HG03575 (cell line): Measurements from ENCODE around the gene ADRA2A.

Source experiments
- ATAC-seq: cut with Tn5 transposase; IDR thresholded peaks from one replicate; pipeline ENCODE4 v1.9.1; 2021; ENCODE audit not compliant: unreplicated experiment, insufficient number of reproducible peaks, low FRiP score; ENCODE audit errors: extremely low read depth

ADRA2A gene

DNA sequence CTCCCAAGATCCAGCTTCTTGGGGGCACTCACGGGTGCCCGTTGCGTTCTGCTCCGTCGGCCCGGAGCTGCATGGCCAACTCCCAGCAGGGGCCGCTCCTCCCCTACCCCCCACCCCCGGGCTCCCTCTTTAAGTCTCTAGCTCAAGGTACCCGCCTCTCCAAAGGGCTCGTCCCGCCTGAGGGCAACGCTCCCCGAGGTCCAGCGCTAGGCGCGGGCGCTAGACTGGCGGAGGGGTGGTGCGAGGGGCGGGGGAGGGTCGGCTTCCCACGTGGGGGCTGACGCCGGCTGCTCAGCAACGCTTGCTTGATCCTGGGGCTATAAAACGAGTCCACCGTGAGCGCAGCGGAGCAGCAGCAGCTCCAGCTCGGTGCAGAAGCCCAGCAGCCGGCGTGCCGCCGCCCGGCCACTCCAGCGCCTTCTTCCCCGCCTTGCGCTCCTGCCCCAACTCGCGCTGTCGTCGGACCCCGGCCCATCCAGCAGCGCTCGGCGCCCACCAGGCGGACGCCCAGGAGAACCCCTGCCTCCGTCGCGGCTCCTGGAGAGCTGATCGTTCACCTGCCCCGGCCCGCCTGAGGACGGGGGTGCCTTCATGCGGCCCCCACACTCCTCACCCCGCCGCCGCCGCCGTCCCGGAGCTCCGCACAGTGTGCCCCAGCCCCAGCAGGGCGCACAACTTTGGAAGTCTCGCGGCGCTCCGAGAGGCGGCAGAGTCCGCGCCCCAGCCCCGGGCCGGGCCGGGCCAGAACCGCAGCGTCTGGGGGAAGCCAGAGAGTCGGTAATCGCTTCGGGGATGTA is at the start of gene ADRA2A:
Gene ADRA2A, plus strand, starts transcription at position 348 of the 797 bp plus-strand sequence. CDS start 968 bp downstream, outside the sequence.
- no peak for ATAC-seq

DNA sequence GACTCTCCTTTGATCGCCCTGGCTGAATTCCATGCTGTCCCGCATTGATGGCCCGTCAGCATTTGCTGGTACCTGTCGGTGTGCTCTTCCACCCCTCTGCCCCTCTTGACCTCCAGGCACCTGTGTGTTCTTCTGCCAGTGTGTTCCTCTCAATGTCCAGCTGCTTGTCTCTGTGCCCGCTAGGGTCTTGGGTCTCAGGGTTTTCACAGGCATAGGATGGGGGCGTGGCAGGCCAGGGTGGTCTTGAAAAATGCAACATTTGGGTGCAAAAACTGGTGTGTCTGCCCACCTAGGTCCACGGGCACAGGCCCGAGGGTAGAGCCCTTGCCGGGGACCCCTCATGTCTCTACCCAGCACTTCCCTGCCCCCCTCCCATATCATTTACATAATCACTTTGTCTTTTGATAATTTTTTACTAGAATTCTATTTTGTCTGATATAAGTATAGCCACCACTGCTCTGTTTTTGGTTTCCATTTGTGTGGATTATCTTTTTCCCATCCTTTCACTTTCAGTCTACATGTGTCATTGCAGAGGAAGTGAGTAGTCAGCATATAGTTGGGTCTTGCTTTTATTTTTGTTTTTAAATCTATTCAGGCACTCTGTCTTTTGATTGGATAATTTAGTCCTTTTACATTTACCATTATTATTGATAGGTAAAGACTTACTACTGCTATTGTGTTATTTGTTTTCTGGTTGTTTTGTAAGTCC is 46.6 kb upstream of the ADRA2A start:
- ATAC-seq = no peak

DNA sequence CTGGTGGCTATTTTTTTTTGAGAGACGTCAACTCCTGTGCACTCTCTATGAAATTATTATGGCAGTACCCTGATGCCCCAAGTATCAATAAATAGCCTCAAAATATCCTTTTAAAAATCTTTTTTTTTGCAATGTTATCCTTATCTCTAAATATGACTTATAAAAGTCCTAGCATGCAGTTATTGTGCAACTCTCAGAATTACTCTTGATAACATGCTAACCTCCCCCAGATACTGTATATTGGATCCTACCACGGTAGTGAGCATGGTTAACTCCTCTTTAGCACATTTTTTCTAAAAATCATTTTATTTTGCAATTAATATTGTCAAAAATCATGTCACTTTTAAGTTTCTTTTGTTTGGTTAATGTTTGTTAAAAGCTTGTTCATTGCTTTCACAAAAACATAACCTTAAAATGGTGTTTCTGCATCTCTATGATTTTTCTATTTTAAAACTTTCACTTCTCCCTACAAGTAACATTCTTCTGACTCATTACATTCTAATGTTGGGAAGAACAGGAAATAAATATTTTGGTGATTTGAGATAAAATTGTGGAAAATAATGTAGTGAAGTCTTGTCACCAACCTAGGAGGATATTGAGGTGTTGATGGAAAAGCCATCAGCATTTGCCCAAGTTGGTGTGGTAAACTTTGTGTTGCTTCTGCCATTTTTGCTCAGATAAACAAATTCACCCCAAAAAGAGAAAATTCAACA is 42.1 kb upstream of the ADRA2A start:
- ATAC-seq = no peak

DNA sequence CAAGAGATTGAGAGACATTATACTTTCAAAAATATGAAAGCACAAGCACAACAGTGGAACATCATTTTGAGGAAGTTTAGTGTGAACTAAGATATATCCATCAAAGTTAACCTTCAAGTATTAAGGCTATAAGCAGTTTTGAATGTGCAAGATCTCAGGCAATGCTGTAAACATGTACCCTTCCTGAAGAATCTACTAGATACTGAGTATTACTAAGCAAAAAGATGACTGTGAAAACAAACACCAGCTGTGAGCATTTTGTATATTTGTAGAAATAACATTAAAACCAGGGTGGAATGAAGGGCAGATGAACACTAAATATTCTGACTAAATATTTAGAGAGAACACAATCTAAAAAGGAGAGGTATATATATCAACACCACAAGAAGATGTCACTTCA is 41.3 kb upstream of the ADRA2A start:
- ATAC-seq = no peak

DNA sequence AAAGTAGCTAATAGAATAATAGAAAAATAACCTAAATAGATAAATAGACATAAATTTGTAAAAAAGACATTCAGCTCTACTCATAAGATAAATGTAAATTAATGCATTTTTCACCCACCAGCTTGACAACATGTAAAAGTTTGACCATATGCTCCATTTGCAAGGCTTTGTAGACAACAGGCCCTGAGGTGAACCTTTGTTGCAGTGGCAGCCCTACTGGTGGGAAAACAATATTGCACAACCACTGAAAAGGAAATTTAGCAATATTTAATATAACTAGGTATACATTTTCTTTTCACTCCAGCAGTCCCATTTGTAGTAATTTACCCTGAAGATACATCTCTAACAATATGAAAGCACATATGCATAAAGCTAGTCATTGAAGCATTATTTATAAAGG is 39.0 kb upstream of the ADRA2A start:
- no peak for ATAC-seq

DNA sequence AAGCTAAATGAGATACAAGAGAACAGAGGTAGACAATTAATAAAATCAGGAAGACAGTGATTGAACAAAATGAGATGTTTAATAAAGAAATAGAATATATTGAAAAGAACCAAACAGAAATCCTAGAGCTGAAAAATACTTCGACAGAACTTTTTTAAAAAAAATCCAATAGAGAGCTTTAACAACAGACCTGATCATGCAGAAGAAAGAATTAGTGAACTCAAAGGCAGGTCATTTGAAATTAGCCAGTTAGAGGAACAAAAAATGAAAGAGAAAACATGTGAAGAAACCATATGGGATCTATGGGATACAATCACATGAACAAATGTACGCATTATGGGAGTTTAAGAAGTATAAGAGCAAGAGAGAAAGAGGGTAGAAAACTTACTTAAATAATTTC is 37.3 kb upstream of the ADRA2A start:
- no peak for ATAC-seq

DNA sequence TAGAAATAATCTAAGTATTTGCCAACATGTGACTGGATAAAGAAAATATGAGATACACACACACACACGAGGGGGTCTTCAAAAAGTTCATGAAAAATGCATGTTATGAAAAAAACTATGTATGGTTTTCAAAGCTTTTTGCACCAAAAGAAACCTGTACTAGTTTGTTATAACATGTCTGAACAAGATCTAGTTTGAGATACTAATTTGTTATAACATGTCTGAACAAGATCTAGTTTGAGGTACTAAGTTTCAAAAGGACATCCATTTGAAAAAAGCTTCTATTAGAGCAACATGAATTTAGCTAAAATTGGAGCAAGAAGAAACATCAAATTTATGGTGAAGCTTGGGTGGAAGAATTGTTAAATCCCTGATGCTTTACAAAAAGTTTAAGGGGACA is 19.8 kb upstream of the ADRA2A start:
- ATAC-seq = no peak

DNA sequence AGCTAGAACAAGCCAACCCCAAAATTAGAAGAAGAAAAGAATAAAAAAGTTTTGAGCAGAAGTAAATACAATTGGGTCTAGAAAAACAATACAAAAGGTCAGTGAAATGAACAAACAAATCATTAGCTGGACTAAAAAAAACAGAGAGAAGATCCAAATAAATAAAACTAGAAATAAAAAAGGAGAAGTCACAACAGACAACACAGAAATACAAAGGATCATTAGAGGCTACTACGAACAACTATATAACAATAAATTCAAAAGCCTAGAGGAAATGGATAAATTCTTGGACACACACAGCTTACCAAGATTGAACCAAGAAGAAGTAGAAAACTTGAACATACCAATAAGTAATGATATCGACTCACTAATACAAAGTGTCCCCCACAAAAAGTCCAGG is 13.4 kb upstream of the ADRA2A start:
- ATAC-seq = no peak

DNA sequence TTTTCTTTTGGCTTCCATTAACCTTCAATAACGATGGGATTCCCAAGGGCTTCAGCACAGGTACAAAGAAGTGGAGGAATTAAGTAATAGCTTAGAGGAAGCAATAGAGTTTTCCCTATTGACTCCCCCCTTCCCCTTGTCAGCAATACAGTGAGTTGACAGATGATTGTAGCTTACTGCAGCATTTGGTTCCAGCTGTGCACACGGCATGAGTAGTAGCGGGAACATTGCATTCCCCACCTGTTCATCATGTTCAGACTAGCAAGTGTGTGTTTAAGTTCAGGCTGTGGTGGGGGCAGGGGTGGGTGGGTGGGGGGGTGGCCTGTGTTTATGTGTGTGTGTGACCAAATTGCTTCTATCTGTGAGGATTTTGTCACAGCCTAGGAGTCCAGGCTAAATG is 4.6 kb upstream of the ADRA2A start:
- no peak for ATAC-seq

DNA sequence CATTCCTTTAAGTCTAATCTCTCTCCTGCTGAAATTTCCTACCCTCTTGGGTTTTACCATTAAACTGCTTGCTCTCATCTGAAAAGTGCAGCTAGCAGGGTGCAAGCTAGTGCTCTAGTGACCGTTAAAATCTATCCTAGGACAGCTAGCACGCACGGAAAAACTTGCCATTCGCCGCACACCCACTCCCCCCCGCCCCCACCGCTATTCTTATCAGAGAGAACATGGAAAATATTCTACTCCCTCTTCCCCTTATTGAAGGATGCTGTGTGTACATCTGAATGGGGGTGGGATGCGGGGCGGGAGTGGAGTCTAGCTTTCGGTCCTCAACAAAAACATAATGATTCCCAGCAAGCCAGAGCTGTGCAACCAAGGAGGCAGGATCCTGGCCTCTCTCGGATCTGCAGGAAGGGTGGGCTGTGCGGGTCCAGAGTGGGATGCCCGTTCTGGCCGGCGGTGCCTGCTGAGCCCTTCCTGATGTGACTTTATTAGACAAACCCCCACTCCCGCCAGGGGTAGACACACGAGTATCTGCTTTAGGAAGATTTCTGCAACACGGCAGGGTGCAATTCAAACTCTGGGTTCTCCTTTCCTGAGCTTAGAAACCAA is 1.1 kb upstream of the ADRA2A start:
- no peak for ATAC-seq

DNA sequence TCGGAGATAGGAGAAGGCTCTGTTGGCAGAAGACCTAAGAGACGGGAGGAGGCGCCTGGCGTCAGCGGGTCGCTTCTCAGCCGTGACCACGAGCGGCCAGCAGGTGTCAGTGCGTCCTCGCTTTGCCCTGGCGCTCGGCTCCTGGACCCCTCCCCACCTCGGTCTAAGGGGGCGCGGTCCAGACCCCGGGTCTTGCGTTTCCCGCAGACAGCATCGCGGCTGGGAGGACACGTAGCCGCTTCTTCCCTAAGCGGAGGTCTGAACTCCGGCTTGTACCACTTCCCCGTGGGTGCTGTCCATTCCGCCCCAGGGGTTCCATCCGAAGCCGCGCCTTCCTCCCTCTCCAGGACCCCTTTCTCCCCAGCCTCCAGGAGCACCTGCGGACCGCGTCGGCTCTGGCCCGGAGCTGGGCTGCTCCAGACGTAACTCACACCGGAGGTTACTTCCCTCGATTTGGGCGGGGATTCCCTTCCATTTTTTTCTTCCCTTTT is 593 bp upstream of the ADRA2A start:
- no peak for ATAC-seq

DNA sequence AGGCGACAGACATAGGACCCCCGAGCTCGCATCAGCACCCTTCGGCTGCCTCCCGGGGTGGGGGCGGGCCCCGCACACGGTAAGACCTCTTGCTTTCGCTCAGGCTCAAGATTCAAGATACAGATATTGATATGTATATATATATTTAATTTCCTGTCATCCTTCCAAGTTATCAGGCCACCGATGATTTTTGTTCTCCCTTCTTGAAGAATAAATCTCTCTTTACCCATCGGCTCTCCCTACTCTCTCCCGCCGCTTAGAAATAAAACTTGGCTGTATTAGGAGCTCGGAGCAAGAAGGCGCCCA is 603 bp downstream of the ADRA2A start:
- ATAC-seq = no peak

DNA sequence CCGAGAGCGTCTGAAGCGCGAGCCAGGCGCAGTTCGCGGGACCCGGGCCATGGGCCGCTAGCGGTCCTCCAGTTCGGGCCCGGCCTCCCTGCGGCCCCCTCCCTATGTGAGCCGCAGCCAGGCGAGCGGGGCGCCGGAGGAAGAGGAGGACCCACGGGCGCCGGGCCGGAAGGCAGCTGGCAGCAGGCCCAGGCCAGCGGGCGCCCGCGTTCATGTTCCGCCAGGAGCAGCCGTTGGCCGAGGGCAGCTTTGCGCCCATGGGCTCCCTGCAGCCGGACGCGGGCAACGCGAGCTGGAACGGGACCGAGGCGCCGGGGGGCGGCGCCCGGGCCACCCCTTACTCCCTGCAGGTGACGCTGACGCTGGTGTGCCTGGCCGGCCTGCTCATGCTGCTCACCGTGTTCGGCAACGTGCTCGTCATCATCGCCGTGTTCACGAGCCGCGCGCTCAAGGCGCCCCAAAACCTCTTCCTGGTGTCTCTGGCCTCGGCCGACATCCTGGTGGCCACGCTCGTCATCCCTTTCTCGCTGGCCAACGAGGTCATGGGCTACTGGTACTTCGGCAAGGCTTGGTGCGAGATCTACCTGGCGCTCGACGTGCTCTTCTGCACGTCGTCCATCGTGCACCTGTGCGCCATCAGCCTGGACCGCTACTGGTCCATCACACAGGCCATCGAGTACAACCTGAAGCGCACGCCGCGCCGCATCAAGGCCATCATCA is 1.1 kb downstream of the ADRA2A start:
- ATAC-seq = no peak

DNA sequence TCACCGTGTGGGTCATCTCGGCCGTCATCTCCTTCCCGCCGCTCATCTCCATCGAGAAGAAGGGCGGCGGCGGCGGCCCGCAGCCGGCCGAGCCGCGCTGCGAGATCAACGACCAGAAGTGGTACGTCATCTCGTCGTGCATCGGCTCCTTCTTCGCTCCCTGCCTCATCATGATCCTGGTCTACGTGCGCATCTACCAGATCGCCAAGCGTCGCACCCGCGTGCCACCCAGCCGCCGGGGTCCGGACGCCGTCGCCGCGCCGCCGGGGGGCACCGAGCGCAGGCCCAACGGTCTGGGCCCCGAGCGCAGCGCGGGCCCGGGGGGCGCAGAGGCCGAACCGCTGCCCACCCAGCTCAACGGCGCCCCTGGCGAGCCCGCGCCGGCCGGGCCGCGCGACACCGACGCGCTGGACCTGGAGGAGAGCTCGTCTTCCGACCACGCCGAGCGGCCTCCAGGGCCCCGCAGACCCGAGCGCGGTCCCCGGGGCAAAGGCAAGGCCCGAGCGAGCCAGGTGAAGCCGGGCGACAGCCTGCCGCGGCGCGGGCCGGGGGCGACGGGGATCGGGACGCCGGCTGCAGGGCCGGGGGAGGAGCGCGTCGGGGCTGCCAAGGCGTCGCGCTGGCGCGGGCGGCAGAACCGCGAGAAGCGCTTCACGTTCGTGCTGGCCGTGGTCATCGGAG is 1.8 kb downstream of the ADRA2A start:
- ATAC-seq = no peak

DNA sequence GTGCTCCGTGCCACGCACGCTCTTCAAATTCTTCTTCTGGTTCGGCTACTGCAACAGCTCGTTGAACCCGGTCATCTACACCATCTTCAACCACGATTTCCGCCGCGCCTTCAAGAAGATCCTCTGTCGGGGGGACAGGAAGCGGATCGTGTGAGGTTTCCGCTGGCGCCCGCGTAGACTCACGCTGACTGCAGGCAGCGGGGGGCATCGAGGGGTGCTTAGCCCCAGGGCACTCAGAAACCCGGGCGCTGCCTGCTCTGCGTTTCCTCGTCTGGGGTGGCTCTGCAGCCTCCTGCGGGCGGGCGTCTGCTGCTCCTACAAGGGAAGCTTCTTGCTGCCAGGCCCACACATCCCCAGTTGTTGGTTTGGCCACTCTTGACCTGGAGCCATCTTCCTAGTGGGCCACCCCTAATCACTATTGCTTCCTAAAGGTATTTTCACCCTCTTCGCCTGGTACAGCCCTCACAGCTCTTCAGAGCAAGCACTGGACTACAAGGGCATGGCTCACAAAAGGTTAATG is 2.5 kb downstream of the ADRA2A start:
- ATAC-seq = no peak

DNA sequence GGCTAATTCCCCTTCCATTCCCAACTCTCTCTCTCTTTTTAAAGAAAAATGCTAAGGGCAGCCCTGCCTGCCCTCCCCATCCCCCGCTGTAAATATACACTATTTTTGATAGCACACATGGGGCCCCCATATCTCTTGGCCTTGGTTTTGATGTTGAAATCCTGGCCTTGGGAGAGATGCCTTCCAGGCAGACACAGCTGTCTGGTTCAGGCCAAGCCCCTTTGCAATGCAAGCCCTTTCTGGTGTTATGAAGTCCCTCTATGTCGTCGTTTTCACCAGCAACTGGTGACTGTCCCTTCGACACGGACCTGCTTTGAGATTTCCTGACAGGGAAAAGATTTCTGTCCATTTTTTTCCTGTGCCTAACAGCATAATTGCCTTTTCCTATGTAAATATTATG is 3.0 kb downstream of the ADRA2A start:
- no peak for ATAC-seq

DNA sequence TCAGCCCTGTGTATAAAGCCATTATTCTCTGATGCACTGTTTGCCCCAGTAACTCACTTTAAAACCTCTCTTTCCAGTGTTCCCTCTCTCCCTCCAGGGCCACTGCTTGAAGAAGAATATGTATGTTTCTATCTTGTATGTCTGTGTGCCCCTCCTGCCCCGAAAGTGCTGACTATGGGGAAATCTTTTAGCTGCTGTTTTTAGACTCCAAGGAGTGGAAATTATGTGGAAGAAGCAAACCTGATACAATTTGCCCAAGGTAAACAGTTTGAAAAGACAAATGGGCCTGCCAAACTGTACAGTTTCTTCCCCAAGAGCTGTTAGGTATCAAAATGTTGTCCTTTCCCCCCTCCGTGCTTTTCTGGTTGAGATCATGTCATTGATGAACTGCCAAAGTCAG is 3.4 kb downstream of the ADRA2A start:
- ATAC-seq = no peak

DNA sequence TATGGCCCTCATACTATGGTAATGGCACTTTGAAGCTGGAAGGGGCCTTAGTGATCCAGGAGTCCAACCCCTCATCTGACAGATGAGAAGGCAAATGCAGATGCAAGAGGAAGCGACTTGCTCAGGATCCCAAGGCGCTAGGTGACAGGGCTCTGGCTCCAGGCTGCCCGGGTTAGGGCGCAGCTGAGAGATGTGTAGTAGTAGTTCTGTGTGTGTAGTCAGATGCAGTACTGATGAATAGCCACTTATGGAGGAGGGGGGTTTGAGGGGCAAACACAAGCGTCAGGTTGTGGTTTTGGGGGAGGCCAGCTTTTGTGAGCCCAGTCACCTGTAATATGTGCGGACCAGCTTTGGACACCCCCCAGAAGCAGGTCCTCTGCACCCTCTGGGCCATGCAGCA is 4.8 kb downstream of the ADRA2A start:
- no peak for ATAC-seq
